Tibial nerve (tissue), 4 donors: ENCODE data around the gene ELOF1. TPM values are rescaled to one million over a fixed set of nuclear protein-coding genes. Genes with fewer than 3 reads are reported as not detected.
"Not testable (repeated sequence)": the region's sequence is repeated elsewhere in the genome, so short reads cannot be mapped to it uniquely, and the experiment has no call there.

Experiments
- DNase-seq, 2 donors: peaks; one replicate each; pipeline ENCODE4 v3.0.0-alpha.2; 2019; ENCODE audit warnings: low spot score in 2 of 2
- H3K27ac ChIP-seq, 4 donors: fragments of 200-600 bp; sonication (generic) in 3 of 4; one replicate each; pipeline ENCODE4 v1.5.1; 2017 to 2019; ENCODE audit warnings: mild to moderate bottlenecking in 1 of 4
- H3K27me3 ChIP-seq, 2 donors: fragments of 200-600 bp; sonication (generic) in 1 of 2; one replicate each; pipeline versions ENCODE4 v1.5.1 to v1.6.0; 2017 to 2019
- H3K36me3 ChIP-seq, 3 donors: fragments of 200-600 bp; sonication (generic); one replicate each; pipeline ENCODE4 v1.5.1; 2018 to 2019
- H3K4me1 ChIP-seq, 4 donors: fragments of 200-600 bp; sonication (generic) in 3 of 4; one replicate each; pipeline ENCODE4 v1.5.1; 2017 to 2019
- H3K4me3 ChIP-seq, 4 donors: fragments of 200-600 bp; sonication (generic) in 3 of 4; one replicate each; pipeline ENCODE4 v1.5.1; 2017 to 2019; ENCODE audit warnings: mild to moderate bottlenecking in 1 of 4, moderate library complexity in 1 of 4
- H3K9me3 ChIP-seq, 4 donors: fragments of 200-600 bp; sonication (generic) in 3 of 4; one replicate each; pipeline ENCODE4 v1.5.1; 2017 to 2019
- EP300 ChIP-seq, 2 donors: sonication (generic); formaldehyde crosslinking; IDR thresholded peaks; one replicate each; pipeline ENCODE4 v1.6.1; 2017; ENCODE audit warnings: antibody characterized with exemption in 2 of 2, mild to moderate bottlenecking in 1 of 2
- POLR2A ChIP-seq, 2 donors: fragments of 450-650 bp; IDR thresholded peaks; one replicate each; pipeline ENCODE4 v1.6.1; 2017; ENCODE audit warnings: antibody characterized with exemption in 2 of 2, mild to moderate bottlenecking in 2 of 2, moderate library complexity in 2 of 2
- WGBS, 2 donors: methylation state at CpG; one replicate each; pipeline ENCODE4 v1.1.5; 2018; 5-methylcytosine and 5-hydroxymethylcytosine counted together
- total RNA-seq, 4 donors: library from RNA; depleted of rRNA; stranded (reverse); fragments of >200 nt; gene quantifications; one replicate each; pipeline ENCODE4 v1.1.0, GENCODE V29; 2016
- TF ChIP-seq, protein P1 (sequence below), 5 experiments: fragments of 200-600 bp in 3 of 5; fragments of 450-650 bp in 2 of 5; sonication (generic) in 3 of 5; IDR thresholded peaks; one replicate each; pipeline ENCODE4 v1.5.1; 2016 to 2019; ENCODE audit warnings: antibody characterized with exemption in 5 of 5, mild to moderate bottlenecking in 3 of 5, moderate library complexity in 2 of 5

Gene ELOF1
- total RNA-seq, 4 donors from 2014 or later: 26.8 to 34.1 (median 28.9) TPM

DNA sequence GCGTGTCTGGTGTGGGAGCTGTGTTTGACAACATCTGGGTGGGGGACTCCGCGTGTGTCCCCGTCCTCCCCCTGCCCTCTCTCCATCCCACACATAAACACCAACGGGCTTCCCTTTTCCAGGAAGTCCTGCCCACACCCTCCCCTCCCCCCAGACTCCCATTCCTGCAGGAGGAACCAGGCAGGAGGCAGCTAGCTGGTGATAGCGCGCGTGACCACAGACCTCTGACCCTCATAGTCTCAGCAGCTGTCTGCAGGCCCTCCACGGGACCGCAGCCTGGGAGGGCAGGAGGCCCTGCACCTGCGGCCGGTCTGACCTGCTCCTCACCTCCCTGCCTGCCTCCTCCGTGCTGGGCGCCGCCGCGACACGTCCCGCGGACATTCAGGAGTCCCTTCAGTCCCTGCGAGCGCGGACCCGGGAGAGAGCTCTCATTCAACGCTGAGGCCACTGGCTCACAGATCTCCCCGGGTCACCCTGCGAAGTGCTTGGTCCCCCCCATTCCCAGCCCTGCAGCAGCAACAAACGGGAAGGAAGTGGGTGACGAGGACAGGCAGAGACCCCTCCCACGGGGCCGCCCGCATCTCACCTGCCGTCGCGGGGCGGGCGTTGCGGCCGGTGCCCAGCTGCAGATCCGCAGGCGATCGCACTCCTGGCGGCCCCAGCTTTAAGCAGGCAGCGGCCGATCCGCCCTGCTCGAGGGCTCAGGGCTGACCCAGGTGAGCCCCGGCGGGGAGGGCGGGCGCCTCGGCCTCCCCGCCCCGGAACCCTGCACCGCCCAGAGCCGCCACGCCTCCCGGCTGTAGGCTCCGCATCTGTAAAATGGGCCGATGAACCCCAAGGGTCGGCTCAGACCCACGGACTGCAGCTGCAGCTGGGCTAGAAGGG lies 19.5 kb upstream of the ELOF1 start:
- Histone ChIP-seq H3K36me3 (no peaks in the 10 kb centered on the region), H3K27me3 (peaks cover 0 to 14% of the 10 kb centered on the region in 2 donors), H3K4me3 (peak overlapping the region in 3 of 4 donors; percentile 16 to 48 (median 45)), H3K9me3 (no peaks in the 10 kb centered on the region), H3K27ac (peak overlapping the region in 3 of 4 donors; percentile 11 to 76 (median 61)), H3K4me1 (peaks cover 0 to 26% (median 20%) of the 10 kb centered on the region in 4 donors)
- peak in 1 of 2 donors; percentile 36 for TF ChIP-seq EP300 (IDR thresholded peaks at IDR 0.05)
- TF ChIP-seq, protein P1, sequence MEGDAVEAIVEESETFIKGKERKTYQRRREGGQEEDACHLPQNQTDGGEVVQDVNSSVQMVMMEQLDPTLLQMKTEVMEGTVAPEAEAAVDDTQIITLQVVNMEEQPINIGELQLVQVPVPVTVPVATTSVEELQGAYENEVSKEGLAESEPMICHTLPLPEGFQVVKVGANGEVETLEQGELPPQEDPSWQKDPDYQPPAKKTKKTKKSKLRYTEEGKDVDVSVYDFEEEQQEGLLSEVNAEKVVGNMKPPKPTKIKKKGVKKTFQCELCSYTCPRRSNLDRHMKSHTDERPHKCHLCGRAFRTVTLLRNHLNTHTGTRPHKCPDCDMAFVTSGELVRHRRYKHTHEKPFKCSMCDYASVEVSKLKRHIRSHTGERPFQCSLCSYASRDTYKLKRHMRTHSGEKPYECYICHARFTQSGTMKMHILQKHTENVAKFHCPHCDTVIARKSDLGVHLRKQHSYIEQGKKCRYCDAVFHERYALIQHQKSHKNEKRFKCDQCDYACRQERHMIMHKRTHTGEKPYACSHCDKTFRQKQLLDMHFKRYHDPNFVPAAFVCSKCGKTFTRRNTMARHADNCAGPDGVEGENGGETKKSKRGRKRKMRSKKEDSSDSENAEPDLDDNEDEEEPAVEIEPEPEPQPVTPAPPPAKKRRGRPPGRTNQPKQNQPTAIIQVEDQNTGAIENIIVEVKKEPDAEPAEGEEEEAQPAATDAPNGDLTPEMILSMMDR (IDR thresholded peaks at IDR 0.05): no peak
- TF ChIP-seq POLR2A (IDR thresholded peaks at IDR 0.05): peak in 1 of 2 donors; percentile 15
- 16 to 27% methylated on average over 15 to 34 of the region's 62 CpGs for WGBS, 2 donors
- DNase-seq: peak in 1 of 2 donors; percentile 52

DNA sequence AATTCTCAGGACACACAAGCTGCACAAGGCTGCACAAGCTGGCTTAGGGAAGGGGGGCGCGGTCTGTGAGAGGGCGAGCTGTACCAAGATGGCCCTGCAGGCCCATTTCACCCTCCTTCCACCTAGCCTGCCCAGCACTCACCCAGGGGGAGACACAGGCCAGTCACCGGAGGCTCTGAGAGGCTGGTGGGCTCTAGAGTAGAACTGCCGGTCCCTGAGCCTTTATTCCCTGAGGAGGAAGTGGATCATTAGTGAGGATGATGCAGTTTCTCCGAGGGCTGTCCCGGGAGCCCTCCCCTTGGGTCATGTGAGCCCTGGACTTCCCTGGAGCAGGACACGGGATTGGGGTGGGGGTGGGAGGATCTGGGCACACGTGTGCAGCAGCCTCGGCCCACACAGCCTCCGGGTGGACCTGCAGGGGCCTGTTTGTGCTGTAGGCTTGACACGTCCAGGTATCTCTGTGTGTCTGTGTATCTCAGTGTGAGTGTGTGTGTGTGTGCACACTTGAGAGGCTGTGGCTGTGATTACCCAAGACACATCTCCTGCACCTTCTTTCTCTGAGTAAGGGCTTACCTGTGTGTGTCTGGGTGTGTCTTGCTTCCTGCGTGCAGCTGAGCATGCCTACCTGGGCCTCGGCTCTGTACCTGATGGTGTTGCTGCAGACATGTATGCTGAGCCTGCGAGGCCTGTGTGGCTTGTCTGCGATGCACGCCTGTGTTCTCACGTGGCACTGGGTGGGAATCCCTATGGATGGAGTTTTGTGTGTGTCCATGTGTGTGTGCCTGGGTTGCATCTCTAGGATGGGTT lies 18.6 kb upstream of the ELOF1 start, which contains the start of gene ACP5:
TSS of gene ACP5 (minus strand) at position 195 of the 807 bp plus-strand sequence. CDS start 328 bp downstream, outside the sequence.
- Histone ChIP-seq H3K27me3 (peaks cover 0 to 14% of the 10 kb centered on the region in 2 donors), H3K9me3 (no peaks in the 10 kb centered on the region), H3K27ac (peak within 1 kb of the TSS in 3 of 4 donors; percentile 11 to 76 (median 61)), H3K4me1 (peaks cover 0 to 26% (median 20%) of the 10 kb centered on the region in 4 donors), H3K4me3 (peak within 1 kb of the TSS in 3 of 4 donors; percentile 16 to 48 (median 45)), H3K36me3 (no peaks in the 10 kb centered on the region)
- WGBS, 2 donors: 60 to 64% methylated on average over 13 to 18 of the region's 18 CpGs
- no peak for DNase-seq
- TF ChIP-seq POLR2A (IDR thresholded peaks at IDR 0.05) (no peak), EP300 (IDR thresholded peaks at IDR 0.05) (no peak)
- TF ChIP-seq, protein P1 (IDR thresholded peaks at IDR 0.05): no peak

DNA sequence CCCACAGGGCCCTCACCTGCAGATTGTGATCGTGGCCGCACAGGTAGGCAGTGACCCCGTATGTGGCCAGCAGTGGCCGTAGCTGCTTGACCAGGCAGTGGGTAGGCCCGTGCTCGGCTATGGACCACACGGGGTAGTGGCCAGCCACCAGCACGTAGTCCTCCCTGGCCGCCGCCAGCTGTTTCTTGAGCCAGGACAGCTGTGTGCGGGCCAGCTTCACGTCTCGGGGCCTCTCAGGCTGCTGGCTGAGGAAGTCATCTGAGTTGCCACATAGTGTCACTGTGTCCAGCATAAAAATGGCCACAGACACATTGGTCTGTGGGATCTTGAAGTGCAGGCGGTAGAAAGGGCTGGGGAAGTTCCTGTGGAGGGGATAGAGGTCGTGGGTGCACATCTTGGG lies 17.2 kb upstream of the ELOF1 start:
- no peak overlapping the region for H3K4me3 ChIP-seq
- no peak overlapping the region for H3K27ac ChIP-seq
- no peaks in the 10 kb centered on the region for H3K36me3 ChIP-seq
- TF ChIP-seq, protein P1 (IDR thresholded peaks at IDR 0.05): no peak
- TF ChIP-seq EP300 (IDR thresholded peaks at IDR 0.05) (no peak), POLR2A (IDR thresholded peaks at IDR 0.05) (no peak)
- H3K9me3 ChIP-seq: no peaks in the 10 kb centered on the region
- peaks cover 0 to 18% (median 12%) of the 10 kb centered on the region in 4 donors for H3K4me1 ChIP-seq
- DNase-seq: no peak
- peaks cover 0 to 14% of the 10 kb centered on the region in 2 donors for H3K27me3 ChIP-seq
- WGBS, 2 donors: 84 to 86% methylated on average over 15 of the region's 15 CpGs

DNA sequence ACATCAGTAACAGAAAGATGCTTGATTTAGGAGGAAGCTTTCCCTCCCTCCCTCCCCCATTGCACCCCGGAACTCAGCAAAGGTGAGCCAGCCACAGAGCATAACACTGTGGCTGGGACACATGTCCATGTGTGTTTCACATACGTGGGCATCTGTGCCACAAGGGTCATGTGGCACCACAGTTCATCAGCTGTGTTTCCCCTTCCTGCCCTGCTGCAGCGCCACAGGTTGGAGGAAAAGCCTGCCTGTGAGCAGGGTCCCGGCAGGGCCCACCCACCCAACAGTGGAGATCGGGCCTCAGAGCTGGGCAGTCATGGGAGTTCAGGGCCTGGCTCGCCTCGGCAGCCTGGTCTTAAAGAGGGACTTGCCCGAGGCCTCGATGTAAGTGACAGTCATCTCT lies 15.7 kb upstream of the ELOF1 start:
- TF ChIP-seq POLR2A (IDR thresholded peaks at IDR 0.05): no peak
- H3K4me3 ChIP-seq: no peak overlapping the region
- DNase-seq: no peak
- H3K9me3 ChIP-seq: no peaks in the 10 kb centered on the region
- peaks cover 0 to 14% (median 9%) of the 10 kb centered on the region in 4 donors for H3K4me1 ChIP-seq
- H3K27ac ChIP-seq: no peak overlapping the region
- peaks cover 0 to 14% of the 10 kb centered on the region in 2 donors for H3K27me3 ChIP-seq
- H3K36me3 ChIP-seq: no peaks in the 10 kb centered on the region
- 82% methylated on average over 8 to 9 of the region's 9 CpGs for WGBS, 2 donors

DNA sequence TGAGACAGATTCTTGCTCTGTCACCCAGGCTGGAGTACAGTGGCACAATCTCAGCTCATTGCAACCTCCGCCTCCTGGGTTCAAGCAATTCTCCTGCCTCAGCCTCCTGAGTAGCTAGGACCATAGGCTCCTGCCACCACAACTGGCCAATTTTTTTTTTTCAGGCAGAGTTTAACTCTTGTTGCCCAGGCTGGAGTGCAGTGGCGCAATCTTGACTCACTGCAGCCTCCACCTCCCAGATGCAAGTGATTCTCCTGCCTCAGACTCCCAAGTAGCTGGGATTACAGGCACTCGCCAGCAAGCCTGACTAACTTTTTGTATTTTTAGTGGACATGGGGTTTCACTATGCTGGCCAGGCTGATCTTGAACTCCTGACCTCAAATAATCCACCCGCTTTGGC lies 14.7 kb upstream of the ELOF1 start:
- not testable (repeated sequence) for H3K27me3 ChIP-seq, H3K4me3 ChIP-seq, H3K27ac ChIP-seq, H3K9me3 ChIP-seq, H3K36me3 ChIP-seq, DNase-seq
- peaks cover 0 to 14% (median 6%) of the 10 kb centered on the region in 4 donors for H3K4me1 ChIP-seq
- WGBS, 2 donors: 72 to 86% methylated on average over 4 of the region's 4 CpGs

DNA sequence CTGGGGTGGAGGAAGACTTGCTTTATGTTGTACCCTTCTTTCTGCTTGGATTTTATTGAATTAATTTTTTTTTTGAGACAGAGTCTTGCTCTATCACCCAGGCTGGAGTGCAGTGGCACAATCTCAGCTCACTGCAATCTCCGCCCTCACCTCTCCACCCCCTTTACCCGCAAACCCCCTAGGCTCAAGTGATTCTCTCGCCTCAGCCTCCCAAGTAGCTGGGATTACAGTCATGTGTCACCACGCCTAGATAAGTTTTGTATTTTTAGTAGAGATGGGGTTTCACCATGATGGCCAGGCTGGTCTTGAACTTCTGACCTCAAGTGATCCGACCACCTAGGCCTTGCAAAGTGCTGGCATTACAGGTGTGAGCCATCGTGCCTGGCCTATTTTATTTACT lies 14.3 kb upstream of the ELOF1 start:
- DNase-seq, H3K36me3 ChIP-seq, H3K9me3 ChIP-seq, H3K27me3 ChIP-seq, H3K4me3 ChIP-seq, H3K27ac ChIP-seq, H3K4me1 ChIP-seq: not testable (repeated sequence)
- 81 to 88% methylated on average over 6 of the region's 6 CpGs for WGBS, 2 donors
